ENCODE results near the gene PGPEP1.
"Not testable (repeated sequence)": the region's sequence is repeated elsewhere in the genome, so short reads cannot be mapped to it uniquely, and the experiment has no call there.

- TF ChIP-seq CTCF (conservative IDR thresholded peaks at IDR 0.05; ENCODE audit: low read length); EZH2phosphoT487 (IDR thresholded peaks at IDR 0.05; ENCODE audit: borderline replicate concordance): not testable (repeated sequence)
These were observed 43.2 kb downstream of the PGPEP1 start for GRCh38 chr19:18383622-18384021.

All from Loucy (cell line).